ENCODE results near the gene AGXT.

AGXT gene

DNA sequence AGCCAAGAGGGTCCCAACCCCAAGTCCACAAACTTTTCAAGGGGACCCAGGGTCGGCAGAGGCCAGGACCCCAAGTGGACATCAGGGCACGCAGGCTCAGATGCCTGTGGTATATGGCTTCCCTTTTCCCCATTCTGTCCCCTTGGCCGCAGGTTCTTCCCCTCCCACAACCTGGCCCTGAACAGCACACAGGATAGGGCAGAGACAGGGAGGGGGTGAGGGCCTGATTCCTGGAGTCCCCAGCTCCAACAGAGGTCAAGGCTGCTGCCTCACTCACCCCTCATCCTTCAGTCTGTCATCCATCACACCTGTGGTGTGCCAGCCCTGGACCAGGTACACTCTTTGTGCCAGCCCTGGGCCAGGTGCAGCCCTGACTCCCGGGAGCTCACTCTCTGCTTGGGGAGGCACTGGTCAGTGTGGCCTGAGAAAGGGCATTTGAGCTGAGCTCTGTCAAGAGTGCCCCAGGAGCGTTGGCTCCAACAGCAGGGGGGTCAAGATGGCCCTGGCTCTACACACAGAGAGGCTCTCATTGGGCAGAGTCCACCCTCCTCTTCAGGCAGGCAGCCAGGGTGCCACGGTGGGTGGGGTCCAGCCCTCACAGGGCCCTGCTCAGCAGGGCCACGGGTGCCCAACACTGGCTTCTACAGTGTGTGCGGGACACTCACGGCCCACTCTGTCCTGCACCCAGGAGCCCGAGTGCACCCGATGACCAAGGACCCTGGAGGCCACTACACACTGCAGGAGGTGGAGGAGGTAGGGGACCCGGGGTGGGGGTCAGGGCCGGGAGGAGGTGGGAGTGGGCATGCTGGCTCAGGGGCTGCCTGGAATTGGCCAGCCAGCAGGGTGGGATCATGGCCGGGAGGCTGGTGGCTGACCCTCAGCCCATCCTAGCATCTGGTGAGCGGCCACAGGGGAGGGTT is 1.6 kb downstream of the AGXT start:
- no peak for DNase-seq

DNA sequence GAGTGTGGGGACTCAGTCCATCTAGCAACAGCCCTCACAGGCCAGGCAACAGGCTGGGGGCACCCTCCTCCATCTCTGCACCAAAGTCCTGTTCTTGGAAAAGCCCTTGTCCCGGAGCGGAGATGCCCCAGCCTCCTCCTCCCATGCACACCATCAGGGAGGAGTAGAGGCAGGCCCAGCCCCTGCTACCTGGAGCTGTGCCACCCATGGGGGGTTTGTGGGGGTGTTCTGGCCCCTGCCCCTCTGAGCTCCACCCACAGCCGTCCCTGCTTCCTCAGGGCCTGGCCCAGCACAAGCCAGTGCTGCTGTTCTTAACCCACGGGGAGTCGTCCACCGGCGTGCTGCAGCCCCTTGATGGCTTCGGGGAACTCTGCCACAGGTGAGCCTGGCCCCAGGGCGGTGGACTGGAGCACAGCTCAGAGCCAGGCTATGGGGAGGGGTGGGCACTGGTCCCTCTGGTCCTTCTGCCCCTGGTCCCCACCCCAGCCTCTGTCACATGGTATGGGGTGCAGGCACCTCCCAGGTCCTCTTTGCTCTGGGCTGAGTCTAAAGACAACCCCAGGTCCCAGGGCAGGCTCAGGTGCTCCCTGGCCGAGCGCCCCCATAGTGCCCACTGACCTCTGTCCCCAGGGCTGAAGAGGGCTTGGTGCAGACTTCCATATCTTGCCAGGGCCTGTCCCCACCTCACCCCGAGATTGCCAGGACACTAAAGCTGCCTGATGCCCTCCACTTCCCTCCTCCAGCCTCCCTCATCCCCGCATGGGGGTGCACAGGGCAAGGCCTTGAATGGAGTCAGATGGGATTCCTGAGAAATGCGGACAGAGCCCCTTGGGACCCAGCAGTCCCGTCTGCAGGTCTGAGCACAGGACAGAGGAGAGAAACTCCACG is 2.7 kb downstream of the AGXT start:
- no peak for DNase-seq

DNA sequence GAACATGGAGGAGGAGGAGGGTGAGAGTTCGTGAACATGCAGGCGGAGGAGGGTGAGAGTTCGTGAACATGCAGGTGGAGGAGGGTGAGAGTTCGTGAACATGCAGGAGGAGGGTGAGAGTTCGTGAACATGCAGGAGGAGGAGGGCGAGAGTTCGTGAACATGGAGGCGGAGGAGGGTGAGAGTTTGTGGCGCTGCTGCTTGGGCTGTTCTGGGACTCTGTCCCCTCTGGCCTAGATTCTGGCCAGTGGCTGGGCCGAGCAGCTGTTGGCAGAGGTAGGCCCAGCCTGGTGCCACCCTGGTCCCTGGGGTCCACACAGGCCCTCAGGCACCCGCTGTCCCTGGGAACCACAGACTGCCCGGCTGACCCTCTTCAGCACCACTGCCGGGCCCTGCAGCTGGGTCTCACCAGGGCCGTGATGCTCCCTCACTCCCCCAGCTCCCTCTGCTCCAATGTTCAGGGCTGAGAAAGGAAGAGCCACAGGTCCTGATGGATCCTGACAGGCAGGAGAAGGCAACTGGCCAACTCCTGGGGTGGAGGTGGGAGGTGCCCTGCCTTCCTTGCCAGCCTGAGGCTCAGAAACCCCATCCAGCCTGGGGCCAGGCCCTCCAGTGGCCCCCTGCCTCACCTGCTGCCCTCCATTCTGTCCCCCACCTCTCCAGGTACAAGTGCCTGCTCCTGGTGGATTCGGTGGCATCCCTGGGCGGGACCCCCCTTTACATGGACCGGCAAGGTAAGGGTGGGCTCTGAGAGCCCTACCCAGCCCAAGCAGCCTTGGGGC is 3.9 kb downstream of the AGXT start:
- no peak for DNase-seq

DNA sequence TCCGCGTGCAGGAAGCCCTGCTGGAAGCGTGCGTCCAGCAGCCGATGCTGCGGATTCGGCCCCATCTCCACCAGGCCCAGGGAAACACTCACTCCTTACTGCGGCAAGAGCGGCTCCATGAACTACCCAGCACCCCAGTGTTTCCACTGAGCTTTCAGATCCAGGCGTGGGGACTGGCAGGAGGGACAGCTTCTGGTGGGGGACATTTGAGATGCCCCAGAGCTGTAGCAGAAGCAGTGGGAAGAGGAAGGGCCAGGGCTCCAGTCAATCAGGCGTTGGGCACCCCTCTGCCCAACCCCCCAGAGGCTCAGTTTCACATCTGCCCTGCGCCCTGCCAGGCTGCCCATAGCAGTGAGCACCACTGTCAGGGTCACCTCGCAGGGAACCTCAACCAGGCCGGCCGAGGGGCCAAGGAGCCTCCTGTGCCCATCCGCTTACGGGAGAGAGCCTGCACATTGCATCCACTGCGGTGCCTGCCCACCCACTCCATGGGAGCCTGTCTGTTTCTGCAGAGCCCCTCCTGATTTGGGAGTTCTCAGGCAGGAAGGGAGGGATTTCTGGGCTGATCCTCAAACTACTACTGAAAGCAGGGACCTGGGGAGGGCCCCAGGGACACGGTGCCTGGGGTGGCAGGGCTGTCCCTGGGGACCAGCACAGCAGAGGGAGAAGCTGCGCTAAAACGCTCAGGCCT is 4.6 kb downstream of the AGXT start:
- no peak for DNase-seq

DNA sequence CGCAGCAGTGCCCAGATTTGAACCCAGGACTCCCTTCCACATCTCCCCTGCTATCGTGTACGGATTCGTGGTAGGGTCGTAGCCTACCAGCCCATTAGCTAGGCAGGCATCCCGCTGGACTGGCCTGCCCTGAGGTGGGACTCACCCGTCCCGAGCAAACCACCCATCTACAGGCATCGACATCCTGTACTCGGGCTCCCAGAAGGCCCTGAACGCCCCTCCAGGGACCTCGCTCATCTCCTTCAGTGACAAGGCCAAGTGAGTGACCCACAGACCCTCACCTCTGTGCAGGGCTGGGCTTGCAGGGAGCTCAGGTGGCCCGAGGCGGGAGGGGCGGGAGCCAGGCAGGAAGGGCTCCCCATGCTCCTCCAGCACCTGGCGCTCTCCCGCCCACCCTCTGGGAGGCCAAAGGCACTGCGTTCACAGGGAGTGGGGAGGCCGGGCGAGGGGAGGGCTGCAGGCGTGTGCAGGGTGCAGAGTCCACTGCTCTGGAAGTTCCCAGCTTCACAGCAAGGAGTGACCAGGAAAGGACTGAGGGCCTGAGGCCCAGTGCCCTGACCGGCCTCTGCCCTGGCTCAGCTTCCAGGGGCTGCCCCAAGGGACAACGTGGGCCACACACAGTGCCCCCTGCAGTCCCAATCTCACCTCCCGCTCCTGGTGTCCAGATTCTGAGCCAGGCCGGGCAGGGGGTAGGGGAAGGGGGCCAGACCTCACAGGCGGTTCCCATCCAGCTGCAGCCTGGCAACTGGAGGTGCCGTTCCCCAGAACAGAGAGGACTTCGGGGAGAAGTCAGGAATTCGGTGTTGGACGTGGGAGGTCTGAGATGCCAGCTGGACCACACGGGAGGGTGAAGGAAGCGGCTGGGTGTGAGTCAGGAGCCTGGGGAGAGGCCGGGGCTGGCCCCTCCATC is 5.4 kb downstream of the AGXT start:
- peak in 1 of 2 experiments; percentile 35 for DNase-seq

DNA sequence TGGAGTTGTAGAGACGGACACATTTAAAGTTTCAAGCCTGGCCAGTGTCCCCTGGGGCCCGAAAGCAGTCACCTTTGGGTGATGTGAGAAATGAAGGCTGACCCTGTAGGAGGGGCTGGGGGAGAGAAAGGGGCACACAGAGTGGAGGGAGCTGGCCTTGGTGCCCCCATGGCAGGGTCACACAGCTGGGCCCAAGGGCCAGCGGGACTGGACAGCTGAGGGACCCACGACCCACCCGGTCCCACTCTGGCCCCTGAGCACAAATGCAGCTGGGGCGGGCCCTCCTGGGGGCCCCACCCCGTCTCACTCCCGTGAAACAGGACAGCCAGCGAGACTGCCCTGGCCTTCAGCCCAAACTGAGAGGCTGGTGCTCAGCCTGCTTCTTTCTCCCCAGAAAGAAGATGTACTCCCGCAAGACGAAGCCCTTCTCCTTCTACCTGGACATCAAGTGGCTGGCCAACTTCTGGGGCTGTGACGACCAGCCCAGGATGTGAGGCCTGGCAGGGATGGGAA is 6.1 kb downstream of the AGXT start:
- DNase-seq, result no peak

DNA sequence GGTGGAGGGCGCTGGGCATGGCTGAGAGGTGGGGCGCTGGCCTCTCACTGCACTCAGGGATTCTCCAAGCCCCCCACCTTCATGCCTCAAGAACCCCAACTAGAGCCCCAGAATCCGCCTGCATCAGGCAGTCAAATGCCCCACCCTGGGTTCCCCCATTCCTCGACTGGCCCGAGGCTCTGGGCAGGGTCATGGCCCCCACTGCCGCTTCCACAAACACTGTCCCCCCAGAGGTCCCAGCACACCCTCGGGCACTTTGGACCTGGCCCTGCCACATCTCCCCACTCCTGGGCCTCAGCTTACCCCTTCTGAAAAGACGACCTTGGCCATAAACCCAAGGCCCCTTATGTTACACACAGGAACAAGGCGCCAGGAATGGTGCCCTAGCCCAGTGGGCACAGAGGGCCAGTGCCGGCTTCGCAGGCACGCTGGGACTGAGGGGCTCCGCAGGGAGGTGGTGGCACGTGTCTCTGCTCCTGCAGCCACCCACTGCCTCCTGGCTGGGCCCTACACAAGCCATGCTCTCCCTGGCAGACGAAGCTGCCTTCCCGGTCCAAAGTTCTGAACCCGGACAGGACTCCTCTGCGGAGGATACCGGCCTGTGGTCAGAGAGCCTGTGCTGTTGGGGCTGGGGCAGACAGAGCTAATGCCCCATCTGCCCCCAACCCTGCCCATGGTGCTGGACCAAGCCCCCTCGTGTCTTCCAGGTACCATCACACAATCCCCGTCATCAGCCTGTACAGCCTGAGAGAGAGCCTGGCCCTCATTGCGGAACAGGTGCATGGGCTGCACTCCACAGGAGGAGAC is 6.8 kb downstream of the AGXT start:
- no peak for DNase-seq

- no peak for DNase-seq
Observed at GRCh38 chr2:240876035-240876474, 7.4 kb downstream of the AGXT start.

GRCh38 chr2:240876475-240877251 is 8.0 kb downstream of the AGXT start:
- DNase-seq, result no peak

- DNase-seq, result no peak
Observed at GRCh38 chr2:240877460-240878340, 9.1 kb downstream of the AGXT start.

GRCh38 chr2:240878341-240878936 is 9.8 kb downstream of the AGXT start:
- DNase-seq, result no peak

GRCh38 chr2:240879105-240879504 is 10.5 kb downstream of the AGXT start:
- no peak for DNase-seq

DNA sequence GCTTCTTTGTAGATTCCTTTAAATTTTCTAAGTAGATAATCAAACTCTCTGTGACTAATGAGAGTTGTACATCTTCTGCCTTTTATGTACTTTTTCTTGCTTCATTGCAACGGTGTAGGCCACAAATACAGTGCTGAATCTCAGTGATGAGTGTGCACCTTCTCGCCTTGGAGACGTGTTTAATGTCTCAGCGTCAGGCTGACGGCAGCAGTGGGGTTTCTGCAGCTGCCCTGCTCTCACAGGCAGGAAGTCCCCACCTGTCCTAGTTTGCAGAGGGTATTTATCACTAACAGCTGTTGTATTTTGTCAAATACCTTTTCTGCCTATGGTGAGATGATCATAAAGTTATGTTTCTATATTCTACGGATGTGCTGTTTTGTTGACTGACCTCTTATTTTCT is 13.3 kb downstream of the AGXT start:
- DNase-seq, result no peak

GRCh38 chr2:240884221-240884620 is 15.6 kb downstream of the AGXT start:
- no peak for DNase-seq

DNA sequence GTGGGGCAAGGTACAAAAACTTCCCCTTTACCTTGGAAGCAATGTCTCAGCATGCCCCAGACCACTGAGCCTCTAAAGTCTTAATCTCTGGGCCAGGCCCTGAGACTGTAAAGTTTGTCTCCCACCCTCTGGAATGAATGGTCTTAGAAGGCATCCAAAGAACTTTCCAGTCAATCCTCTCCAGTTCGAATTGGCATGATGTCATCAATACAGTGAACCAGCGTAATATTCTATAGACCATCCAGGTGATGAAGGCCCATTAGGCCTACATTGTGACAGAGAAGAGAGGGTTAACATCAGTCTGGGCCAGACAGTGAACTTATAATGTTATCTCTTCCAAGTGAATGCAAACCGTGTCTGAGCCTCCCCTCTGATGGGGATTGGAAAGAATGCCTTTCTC is 16.1 kb downstream of the AGXT start:
- DNase-seq, result no peak

GRCh38 chr2:240885566-240885965 is 16.9 kb downstream of the AGXT start:
- DNase-seq, result no peak

- DNase-seq, result no peak
Observed at GRCh38 chr2:240886023-240886565, 17.5 kb downstream of the AGXT start.
